ENCODE results near the gene LEMD2.

LEMD2 gene

DNA sequence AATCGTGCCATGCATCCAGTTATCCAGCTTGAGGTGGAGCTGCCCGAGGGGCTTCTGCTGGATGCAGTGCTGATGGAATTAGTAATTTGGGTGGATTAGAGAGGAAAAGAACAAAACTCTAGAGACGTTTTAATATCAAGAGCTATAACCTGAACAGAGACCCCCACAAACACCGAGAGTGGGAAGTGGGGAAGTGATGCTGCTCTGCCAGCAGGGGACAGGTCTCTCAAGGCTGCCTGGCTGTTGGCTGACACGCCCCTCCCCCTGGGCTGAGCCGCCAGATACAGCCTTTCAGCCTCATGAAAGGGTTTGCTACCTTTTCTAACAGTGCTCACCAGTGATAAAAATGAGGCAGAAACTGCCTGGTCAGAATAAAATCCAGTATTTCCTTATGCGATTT lies 9.6 kb downstream of the LEMD2 start:
- H3K27me3 ChIP-seq (ENCODE audit: control insufficient read depth, low read length): no peaks in the 10 kb centered on the region
- no peaks in the 10 kb centered on the region; the same call in 1 of the 2 replicates for H3K79me2 ChIP-seq (ENCODE audit: control insufficient read depth, low read length)
- no peaks in the 10 kb centered on the region for H3F3A ChIP-seq (ENCODE audit: control insufficient read depth, insufficient read depth)
- H3K4me2 ChIP-seq (ENCODE audit: low read length): no peak overlapping the region
- H4K20me1 ChIP-seq (ENCODE audit: control insufficient read depth, insufficient read depth, low read depth, low read length): no peaks in the 10 kb centered on the region
- H3K4me3 ChIP-seq (ENCODE audit: low read length): no peak overlapping the region
- no peak for TF ChIP-seq EZH2phosphoT487 (IDR thresholded peaks at IDR 0.05; ENCODE audit: borderline replicate concordance, low read length)
- TF ChIP-seq, protein P1, sequence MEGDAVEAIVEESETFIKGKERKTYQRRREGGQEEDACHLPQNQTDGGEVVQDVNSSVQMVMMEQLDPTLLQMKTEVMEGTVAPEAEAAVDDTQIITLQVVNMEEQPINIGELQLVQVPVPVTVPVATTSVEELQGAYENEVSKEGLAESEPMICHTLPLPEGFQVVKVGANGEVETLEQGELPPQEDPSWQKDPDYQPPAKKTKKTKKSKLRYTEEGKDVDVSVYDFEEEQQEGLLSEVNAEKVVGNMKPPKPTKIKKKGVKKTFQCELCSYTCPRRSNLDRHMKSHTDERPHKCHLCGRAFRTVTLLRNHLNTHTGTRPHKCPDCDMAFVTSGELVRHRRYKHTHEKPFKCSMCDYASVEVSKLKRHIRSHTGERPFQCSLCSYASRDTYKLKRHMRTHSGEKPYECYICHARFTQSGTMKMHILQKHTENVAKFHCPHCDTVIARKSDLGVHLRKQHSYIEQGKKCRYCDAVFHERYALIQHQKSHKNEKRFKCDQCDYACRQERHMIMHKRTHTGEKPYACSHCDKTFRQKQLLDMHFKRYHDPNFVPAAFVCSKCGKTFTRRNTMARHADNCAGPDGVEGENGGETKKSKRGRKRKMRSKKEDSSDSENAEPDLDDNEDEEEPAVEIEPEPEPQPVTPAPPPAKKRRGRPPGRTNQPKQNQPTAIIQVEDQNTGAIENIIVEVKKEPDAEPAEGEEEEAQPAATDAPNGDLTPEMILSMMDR (IDR thresholded peaks at IDR 0.05; ENCODE audit: low read depth, low read length, poor library complexity, severe bottlenecking): no peak
- peaks cover 96% of the 10 kb centered on the region for H3K36me3 ChIP-seq (ENCODE audit: control insufficient read depth, low read length)
- no peaks in the 10 kb centered on the region for H3K4me1 ChIP-seq (ENCODE audit: control insufficient read depth, low read length)
- no peaks in the 10 kb centered on the region for H3K9me3 ChIP-seq (ENCODE audit: control insufficient read depth, insufficient read depth, low read length)
- no peaks in the 10 kb centered on the region for H3K9me2 ChIP-seq (replicated peaks; ENCODE audit: control insufficient read depth, low read length)
- no peak overlapping the region for H3K27ac ChIP-seq (ENCODE audit: low read depth, low read length)

DNA sequence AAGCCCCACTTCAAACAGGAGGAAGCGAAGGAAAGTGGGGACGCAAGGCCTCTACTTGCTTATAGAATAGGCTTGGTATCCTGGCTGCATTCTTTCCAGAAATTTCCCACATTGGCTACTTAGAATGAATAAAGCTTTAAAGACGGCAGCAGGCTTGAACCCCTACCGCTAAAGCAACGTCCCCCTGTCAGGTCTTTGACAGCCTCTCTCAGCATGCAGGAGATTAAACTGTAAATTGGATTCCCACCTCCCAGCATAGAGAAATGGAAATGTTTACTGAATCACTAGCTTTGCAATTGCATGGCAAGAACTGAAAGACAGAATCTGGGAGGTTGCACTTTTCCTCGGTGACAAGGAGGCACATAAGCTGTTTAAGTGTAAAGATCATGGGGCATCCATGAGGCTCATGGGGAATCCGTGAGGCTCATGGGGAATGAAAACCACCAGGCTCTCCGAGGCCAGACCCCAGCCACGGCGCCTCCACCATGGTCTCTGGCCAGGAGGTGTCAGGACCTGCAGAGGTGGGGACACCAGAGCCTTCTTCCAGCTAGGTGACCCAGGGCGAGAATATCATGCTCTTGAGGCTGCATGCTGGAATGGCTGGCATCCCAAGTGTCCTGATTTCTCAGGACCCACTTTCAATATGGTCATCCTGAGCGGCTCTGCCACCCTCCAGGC lies 10.3 kb downstream of the LEMD2 start:
- Histone ChIP-seq H3K27me3 (ENCODE audit: control insufficient read depth, low read length) (no peaks in the 10 kb centered on the region), H3F3A (ENCODE audit: control insufficient read depth, insufficient read depth) (no peaks in the 10 kb centered on the region), H3K79me2 (ENCODE audit: control insufficient read depth, low read length) (no peaks in the 10 kb centered on the region; the same call in 1 of the 2 replicates), H3K4me1 (ENCODE audit: control insufficient read depth, low read length) (no peaks in the 10 kb centered on the region), H3K4me2 (ENCODE audit: low read length) (no peak overlapping the region), H3K4me3 (ENCODE audit: low read length) (no peak overlapping the region), H4K20me1 (ENCODE audit: control insufficient read depth, insufficient read depth, low read depth, low read length) (no peaks in the 10 kb centered on the region), H3K36me3 (ENCODE audit: control insufficient read depth, low read length) (peaks cover 94% of the 10 kb centered on the region), H3K9me3 (ENCODE audit: control insufficient read depth, insufficient read depth, low read length) (no peaks in the 10 kb centered on the region), H3K9me2 (replicated peaks; ENCODE audit: control insufficient read depth, low read length) (no peaks in the 10 kb centered on the region), H3K27ac (ENCODE audit: low read depth, low read length) (no peak overlapping the region)
- TF ChIP-seq, protein P1 (IDR thresholded peaks at IDR 0.05; ENCODE audit: low read depth, low read length, poor library complexity, severe bottlenecking): no peak
- TF ChIP-seq EZH2phosphoT487 (IDR thresholded peaks at IDR 0.05; ENCODE audit: borderline replicate concordance, low read length): no peak

DNA sequence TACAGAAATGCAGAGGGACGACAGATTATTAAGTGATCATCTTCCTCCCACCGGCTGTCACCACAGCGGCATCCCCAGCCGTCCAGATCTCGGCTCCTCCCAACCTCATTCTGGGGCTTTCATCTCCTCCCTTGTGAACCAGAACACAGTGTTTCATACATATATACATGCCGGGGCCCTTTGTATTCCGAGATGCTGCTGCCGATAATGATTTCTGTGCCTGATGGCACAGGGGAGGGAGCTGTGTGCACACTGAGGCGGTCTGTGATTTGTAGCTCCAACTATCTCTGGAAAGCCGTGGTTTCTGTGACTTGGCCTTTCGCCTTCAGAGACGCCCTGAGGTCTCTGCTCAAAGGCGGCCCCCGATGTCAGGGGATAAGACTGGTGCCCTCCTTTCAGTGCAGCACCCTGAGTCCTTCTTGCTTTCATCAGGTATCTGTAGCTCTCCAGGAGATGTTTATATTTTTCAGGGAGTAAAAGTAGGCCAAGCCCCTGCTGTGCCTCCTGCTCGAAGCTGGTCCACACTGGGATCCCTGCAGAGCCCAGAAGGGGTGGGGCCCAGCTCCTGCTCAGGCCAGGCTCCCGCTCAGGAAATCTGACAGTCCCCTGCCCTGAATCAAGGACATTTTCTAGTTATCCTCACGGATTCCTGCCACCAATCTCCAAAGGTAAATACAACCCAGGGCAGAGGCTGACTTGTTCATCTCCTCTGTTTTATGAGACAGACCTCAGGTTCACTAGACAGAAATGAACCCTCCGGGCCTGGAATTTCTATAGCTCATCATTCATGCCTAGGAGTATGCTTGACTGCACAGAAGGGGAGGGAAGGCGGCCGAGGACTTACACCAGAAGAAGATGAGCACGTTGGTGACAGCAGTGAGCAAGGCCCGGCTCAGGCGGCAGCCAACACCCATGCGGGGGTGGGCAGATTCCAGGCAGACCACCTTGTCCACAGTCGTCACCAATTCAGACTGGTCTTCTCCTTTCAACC lies 11.2 kb downstream of the LEMD2 start:
- H3K36me3 ChIP-seq (ENCODE audit: control insufficient read depth, low read length): peaks cover 89% of the 10 kb centered on the region
- no peak overlapping the region for H3K4me3 ChIP-seq (ENCODE audit: low read length)
- H3K9me2 ChIP-seq (replicated peaks; ENCODE audit: control insufficient read depth, low read length): no peaks in the 10 kb centered on the region
- no peak overlapping the region for H3K4me2 ChIP-seq (ENCODE audit: low read length)
- no peaks in the 10 kb centered on the region for H4K20me1 ChIP-seq (ENCODE audit: control insufficient read depth, insufficient read depth, low read depth, low read length)
- no peaks in the 10 kb centered on the region for H3F3A ChIP-seq (ENCODE audit: control insufficient read depth, insufficient read depth)
- H3K27me3 ChIP-seq (ENCODE audit: control insufficient read depth, low read length): no peaks in the 10 kb centered on the region
- no peak overlapping the region for H3K27ac ChIP-seq (ENCODE audit: low read depth, low read length)
- TF ChIP-seq, protein P1 (IDR thresholded peaks at IDR 0.05; ENCODE audit: low read depth, low read length, poor library complexity, severe bottlenecking): no peak
- TF ChIP-seq EZH2phosphoT487 (IDR thresholded peaks at IDR 0.05; ENCODE audit: borderline replicate concordance, low read length): no peak
- H3K9me3 ChIP-seq (ENCODE audit: control insufficient read depth, insufficient read depth, low read length): no peaks in the 10 kb centered on the region
- H3K4me1 ChIP-seq (ENCODE audit: control insufficient read depth, low read length): no peaks in the 10 kb centered on the region
- no peaks in the 10 kb centered on the region for H3K79me2 ChIP-seq (ENCODE audit: control insufficient read depth, low read length)
